HepG2 (cell line): ENCODE data around the gene KIZ. TPM values are rescaled to one million over a fixed set of nuclear protein-coding genes. Genes with fewer than 3 reads are reported as not detected.

Source experiments
- DR1 ChIP-seq: sonication (generic); formaldehyde crosslinking; IDR thresholded peaks from 2 replicates; pipeline ENCODE4 v1.8.0; 2021; ENCODE audit warnings: mild to moderate bottlenecking, missing genetic modification reagents, inconsistent platforms
- FLYWCH1 ChIP-seq: sonication (generic); formaldehyde crosslinking; IDR thresholded peaks from 2 replicates; pipeline ENCODE4 v1.8.1; 2023; ENCODE audit warnings: mild to moderate bottlenecking, missing genetic modification reagents
- HNRNPUL1 ChIP-seq: fragments of 200-400 bp; formaldehyde crosslinking; IDR thresholded peaks from 2 replicates; pipeline ENCODE4 v1.6.1; 2017; ENCODE audit warnings: low read depth, mild to moderate bottlenecking, low read length, moderate library complexity
- NFYB ChIP-seq: sonication (generic); formaldehyde crosslinking; IDR thresholded peaks from 2 replicates; pipeline ENCODE4 v1.4.0; 2020; ENCODE audit warnings: missing genetic modification reagents
- PAWR ChIP-seq: sonication (generic); formaldehyde crosslinking; IDR thresholded peaks from 2 replicates; pipeline ENCODE4 v1.4.0; 2020; ENCODE audit warnings: missing genetic modification reagents, mild to moderate bottlenecking, borderline replicate concordance
- PHF20 ChIP-seq: sonication (generic); formaldehyde crosslinking; IDR thresholded peaks from 2 replicates; pipeline ENCODE4 v1.5.0; 2020; ENCODE audit warnings: mild to moderate bottlenecking, missing genetic modification reagents
- SNAI1 ChIP-seq: sonication (generic); formaldehyde crosslinking; IDR thresholded peaks from 2 replicates; pipeline ENCODE4 v1.5.0; 2020; ENCODE audit warnings: mild to moderate bottlenecking, missing genetic modification reagents, borderline replicate concordance
- SP4 ChIP-seq: sonication (generic); formaldehyde crosslinking; IDR thresholded peaks from 2 replicates; pipeline ENCODE4 v1.8.1; 2023; ENCODE audit warnings: mild to moderate bottlenecking, missing genetic modification reagents
- ZBTB38 ChIP-seq: sonication (generic); formaldehyde crosslinking; IDR thresholded peaks from 2 replicates; pipeline ENCODE4 v1.5.1; 2020; ENCODE audit warnings: mild to moderate bottlenecking, missing genetic modification reagents
- ZFAT ChIP-seq: sonication (generic); formaldehyde crosslinking; conservative IDR thresholded peaks from 2 replicates; pipeline ENCODE4 v1.8.1; 2023; ENCODE audit warnings: missing genetic modification reagents, inconsistent platforms
- ZNF263 ChIP-seq: sonication (generic); formaldehyde crosslinking; IDR thresholded peaks from 2 replicates; pipeline ENCODE4 v1.4.0; 2020; ENCODE audit warnings: missing genetic modification reagents
- ZNF282 ChIP-seq: fragments of 450-650 bp; IDR thresholded peaks from 2 replicates; pipeline ENCODE4 v1.6.1; 2018; ENCODE audit not compliant: partially characterized antibody
- ZNF343 ChIP-seq: sonication (generic); formaldehyde crosslinking; IDR thresholded peaks from 2 replicates; pipeline ENCODE4 v1.4.0; 2020; ENCODE audit warnings: mild to moderate bottlenecking, missing genetic modification reagents
- polyA plus RNA-seq, 8 experiments: library from polyadenylated mRNA; depleted of rRNA in 3 of 8; stranded (reverse) in 7 of 8; unstranded in 1 of 8; fragments of >200 nt; fragmentation: Illumina TruSeq in 4 of 8; extraction: Trizol in 4 of 8; gene quantifications; 2 replicates each; pipeline versions ENCODE4 v1.2.1 to v1.2.3, GENCODE V29; 2011 to 2016; ENCODE audit warnings: low read depth in 4 of 8, missing spikeins in 1 of 8, mixed read lengths in 1 of 8; ENCODE audit not compliant: insufficient read depth in 1 of 8
- total RNA-seq, 5 experiments: library from RNA; depleted of rRNA; stranded (reverse); fragments of >200 nt; fragmentation: Illumina TruSeq; extraction: Trizol; gene quantifications; 2 replicates each; pipeline ENCODE4 v1.2.3, GENCODE V29; 2016; ENCODE audit warnings: low read depth in 1 of 5
- TF ChIP-seq, protein P1 (sequence below): sonication (generic); formaldehyde crosslinking; IDR thresholded peaks from 2 replicates; pipeline ENCODE4 v1.8.0; 2022; ENCODE audit warnings: missing genetic modification reagents, mild to moderate bottlenecking, moderate library complexity, borderline replicate concordance
- TF ChIP-seq, protein P2 (sequence below): sonication (generic); formaldehyde crosslinking; IDR thresholded peaks from 2 replicates; pipeline ENCODE4 v1.4.0; 2020; ENCODE audit warnings: missing genetic modification reagents, borderline replicate concordance
- TF ChIP-seq, protein P3 (sequence below): sonication (generic); formaldehyde crosslinking; IDR thresholded peaks from 2 replicates; pipeline ENCODE4 v1.4.0; 2020; ENCODE audit warnings: missing genetic modification reagents, borderline replicate concordance
- TF ChIP-seq, protein P4 (sequence below): sonication (generic); formaldehyde crosslinking; IDR thresholded peaks from 2 replicates; pipeline ENCODE4 v1.9.0; 2022; ENCODE audit warnings: low read depth, missing genetic modification reagents
- TF ChIP-seq, protein P5 (sequence below): sonication (generic); formaldehyde crosslinking; IDR thresholded peaks from 2 replicates; pipeline ENCODE4 v1.4.0; 2020; ENCODE audit warnings: missing genetic modification reagents

Gene KIZ
- total and polyA plus RNA-seq, 2 of the 13 experiments (the other 11 are each of a cell fraction or from before 2014, with no cell fraction given): 46.3 to 114 TPM

DNA sequence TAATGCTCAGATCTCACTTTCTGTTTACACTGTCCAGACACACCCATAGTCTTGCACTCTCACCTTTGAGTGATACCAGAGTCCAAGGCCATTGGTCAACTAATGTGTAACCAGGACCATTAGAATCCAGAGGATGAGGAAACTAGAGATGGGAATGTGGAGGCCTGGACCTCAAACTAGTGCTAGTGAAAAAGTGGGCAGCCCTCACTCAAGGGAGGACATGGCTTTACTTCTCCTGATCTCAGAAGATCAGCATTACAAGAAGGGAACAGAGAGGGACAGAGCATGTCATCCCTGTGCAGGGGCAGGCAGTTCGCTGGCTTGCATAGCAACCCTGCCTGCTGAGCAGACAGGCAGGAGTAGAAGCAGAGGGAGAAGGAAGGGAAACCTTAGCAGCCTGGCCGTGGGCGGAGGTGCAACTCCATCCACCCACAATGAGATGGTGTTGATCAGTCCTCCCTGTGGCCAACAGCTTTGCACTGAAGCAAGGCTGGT lies 154.7 kb downstream of the KIZ start (continued):
- TF ChIP-seq, protein P1, sequence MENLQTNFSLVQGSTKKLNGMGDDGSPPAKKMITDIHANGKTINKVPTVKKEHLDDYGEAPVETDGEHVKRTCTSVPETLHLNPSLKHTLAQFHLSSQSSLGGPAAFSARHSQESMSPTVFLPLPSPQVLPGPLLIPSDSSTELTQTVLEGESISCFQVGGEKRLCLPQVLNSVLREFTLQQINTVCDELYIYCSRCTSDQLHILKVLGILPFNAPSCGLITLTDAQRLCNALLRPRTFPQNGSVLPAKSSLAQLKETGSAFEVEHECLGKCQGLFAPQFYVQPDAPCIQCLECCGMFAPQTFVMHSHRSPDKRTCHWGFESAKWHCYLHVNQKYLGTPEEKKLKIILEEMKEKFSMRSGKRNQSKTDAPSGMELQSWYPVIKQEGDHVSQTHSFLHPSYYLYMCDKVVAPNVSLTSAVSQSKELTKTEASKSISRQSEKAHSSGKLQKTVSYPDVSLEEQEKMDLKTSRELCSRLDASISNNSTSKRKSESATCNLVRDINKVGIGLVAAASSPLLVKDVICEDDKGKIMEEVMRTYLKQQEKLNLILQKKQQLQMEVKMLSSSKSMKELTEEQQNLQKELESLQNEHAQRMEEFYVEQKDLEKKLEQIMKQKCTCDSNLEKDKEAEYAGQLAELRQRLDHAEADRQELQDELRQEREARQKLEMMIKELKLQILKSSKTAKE (CRISPR knock-in tag): no peak
- no peak for TF ChIP-seq PHF20 (CRISPR knock-in tag)
- TF ChIP-seq DR1 (CRISPR knock-in tag): no peak
- no peak for TF ChIP-seq ZNF343 (CRISPR knock-in tag)
- no peak for TF ChIP-seq ZNF282
- TF ChIP-seq ZNF263 (CRISPR knock-in tag): peak; percentile 64; the same call in 1 of the 2 replicates
- TF ChIP-seq, protein P2, sequence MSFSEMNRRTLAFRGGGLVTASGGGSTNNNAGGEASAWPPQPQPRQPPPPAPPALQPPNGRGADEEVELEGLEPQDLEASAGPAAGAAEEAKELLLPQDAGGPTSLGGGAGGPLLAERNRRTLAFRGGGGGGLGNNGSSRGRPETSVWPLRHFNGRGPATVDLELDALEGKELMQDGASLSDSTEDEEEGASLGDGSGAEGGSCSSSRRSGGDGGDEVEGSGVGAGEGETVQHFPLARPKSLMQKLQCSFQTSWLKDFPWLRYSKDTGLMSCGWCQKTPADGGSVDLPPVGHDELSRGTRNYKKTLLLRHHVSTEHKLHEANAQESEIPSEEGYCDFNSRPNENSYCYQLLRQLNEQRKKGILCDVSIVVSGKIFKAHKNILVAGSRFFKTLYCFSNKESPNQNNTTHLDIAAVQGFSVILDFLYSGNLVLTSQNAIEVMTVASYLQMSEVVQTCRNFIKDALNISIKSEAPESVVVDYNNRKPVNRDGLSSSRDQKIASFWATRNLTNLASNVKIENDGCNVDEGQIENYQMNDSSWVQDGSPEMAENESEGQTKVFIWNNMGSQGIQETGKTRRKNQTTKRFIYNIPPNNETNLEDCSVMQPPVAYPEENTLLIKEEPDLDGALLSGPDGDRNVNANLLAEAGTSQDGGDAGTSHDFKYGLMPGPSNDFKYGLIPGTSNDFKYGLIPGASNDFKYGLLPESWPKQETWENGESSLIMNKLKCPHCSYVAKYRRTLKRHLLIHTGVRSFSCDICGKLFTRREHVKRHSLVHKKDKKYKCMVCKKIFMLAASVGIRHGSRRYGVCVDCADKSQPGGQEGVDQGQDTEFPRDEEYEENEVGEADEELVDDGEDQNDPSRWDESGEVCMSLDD (CRISPR knock-in tag): no peak
- TF ChIP-seq FLYWCH1 (CRISPR knock-in tag): no peak
- no peak for TF ChIP-seq SP4 (CRISPR knock-in tag)
- TF ChIP-seq, protein P3, sequence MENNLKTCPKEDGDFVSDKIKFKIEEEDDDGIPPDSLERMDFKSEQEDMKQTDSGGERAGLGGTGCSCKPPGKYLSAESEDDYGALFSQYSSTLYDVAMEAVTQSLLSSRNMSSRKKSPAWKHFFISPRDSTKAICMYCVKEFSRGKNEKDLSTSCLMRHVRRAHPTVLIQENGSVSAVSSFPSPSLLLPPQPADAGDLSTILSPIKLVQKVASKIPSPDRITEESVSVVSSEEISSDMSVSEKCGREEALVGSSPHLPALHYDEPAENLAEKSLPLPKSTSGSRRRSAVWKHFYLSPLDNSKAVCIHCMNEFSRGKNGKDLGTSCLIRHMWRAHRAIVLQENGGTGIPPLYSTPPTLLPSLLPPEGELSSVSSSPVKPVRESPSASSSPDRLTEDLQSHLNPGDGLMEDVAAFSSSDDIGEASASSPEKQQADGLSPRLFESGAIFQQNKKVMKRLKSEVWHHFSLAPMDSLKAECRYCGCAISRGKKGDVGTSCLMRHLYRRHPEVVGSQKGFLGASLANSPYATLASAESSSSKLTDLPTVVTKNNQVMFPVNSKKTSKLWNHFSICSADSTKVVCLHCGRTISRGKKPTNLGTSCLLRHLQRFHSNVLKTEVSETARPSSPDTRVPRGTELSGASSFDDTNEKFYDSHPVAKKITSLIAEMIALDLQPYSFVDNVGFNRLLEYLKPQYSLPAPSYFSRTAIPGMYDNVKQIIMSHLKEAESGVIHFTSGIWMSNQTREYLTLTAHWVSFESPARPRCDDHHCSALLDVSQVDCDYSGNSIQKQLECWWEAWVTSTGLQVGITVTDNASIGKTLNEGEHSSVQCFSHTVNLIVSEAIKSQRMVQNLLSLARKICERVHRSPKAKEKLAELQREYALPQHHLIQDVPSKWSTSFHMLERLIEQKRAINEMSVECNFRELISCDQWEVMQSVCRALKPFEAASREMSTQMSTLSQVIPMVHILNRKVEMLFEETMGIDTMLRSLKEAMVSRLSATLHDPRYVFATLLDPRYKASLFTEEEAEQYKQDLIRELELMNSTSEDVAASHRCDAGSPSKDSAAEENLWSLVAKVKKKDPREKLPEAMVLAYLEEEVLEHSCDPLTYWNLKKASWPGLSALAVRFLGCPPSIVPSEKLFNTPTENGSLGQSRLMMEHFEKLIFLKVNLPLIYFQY: no peak
- TF ChIP-seq SNAI1: no peak
- 0 out of 2 replicates have a peak, but pooled peaks have one; percentile 11 for TF ChIP-seq NFYB
- TF ChIP-seq, protein P4, sequence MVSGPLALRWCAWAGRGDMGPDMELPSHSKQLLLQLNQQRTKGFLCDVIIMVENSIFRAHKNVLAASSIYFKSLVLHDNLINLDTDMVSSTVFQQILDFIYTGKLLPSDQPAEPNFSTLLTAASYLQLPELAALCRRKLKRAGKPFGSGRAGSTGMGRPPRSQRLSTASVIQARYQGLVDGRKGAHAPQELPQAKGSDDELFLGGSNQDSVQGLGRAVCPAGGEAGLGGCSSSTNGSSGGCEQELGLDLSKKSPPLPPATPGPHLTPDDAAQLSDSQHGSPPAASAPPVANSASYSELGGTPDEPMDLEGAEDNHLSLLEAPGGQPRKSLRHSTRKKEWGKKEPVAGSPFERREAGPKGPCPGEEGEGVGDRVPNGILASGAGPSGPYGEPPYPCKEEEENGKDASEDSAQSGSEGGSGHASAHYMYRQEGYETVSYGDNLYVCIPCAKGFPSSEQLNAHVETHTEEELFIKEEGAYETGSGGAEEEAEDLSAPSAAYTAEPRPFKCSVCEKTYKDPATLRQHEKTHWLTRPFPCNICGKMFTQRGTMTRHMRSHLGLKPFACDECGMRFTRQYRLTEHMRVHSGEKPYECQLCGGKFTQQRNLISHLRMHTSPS (CRISPR knock-in tag): no peak
- TF ChIP-seq, protein P5, sequence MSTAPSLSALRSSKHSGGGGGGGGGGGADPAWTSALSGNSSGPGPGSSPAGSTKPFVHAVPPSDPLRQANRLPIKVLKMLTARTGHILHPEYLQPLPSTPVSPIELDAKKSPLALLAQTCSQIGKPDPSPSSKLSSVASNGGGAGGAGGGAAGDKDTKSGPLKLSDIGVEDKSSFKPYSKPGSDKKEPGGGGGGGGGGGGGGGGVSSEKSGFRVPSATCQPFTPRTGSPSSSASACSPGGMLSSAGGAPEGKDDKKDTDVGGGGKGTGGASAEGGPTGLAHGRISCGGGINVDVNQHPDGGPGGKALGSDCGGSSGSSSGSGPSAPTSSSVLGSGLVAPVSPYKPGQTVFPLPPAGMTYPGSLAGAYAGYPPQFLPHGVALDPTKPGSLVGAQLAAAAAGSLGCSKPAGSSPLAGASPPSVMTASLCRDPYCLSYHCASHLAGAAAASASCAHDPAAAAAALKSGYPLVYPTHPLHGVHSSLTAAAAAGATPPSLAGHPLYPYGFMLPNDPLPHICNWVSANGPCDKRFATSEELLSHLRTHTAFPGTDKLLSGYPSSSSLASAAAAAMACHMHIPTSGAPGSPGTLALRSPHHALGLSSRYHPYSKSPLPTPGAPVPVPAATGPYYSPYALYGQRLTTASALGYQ: no peak
- TF ChIP-seq ZFAT: no peak
- no peak for TF ChIP-seq PAWR (CRISPR knock-in tag)
- TF ChIP-seq ZBTB38 (CRISPR knock-in tag): no peak
- TF ChIP-seq HNRNPUL1: no peak
